ENCODE results near the gene DAGLB.

DNA sequence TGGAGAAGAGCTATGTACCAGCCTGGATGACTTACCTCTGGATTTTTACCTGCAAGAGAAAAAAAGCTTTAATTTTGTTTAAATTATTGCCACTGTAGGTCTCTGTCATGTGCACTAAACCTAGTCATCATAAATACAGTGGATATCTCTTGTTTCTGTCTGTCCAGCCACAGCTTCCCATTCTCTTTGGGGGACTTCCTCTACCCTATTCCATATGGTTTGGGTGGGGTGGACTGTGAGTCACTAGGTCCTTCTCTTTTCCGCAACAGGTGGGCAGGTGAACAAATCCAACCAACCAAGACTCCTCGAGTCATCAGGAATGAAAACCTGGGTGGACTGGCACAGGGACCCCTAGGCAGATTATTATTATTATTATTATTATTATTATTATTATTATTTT lies 88.0 kb downstream of the DAGLB start:
- TF ChIP-seq, protein P1, sequence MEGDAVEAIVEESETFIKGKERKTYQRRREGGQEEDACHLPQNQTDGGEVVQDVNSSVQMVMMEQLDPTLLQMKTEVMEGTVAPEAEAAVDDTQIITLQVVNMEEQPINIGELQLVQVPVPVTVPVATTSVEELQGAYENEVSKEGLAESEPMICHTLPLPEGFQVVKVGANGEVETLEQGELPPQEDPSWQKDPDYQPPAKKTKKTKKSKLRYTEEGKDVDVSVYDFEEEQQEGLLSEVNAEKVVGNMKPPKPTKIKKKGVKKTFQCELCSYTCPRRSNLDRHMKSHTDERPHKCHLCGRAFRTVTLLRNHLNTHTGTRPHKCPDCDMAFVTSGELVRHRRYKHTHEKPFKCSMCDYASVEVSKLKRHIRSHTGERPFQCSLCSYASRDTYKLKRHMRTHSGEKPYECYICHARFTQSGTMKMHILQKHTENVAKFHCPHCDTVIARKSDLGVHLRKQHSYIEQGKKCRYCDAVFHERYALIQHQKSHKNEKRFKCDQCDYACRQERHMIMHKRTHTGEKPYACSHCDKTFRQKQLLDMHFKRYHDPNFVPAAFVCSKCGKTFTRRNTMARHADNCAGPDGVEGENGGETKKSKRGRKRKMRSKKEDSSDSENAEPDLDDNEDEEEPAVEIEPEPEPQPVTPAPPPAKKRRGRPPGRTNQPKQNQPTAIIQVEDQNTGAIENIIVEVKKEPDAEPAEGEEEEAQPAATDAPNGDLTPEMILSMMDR (conservative IDR thresholded peaks at IDR 0.05; ENCODE audit: low read depth, low read length), result no peak
- TF ChIP-seq SMC3 (IDR thresholded peaks at IDR 0.05; ENCODE audit: low read depth, low read length), result no peak
- no peak for TF ChIP-seq RFX5 (IDR thresholded peaks at IDR 0.05; ENCODE audit: low read depth, low read length)
- TF ChIP-seq POLR2A (IDR thresholded peaks at IDR 0.05; ENCODE audit: low read depth, low read length), result no peak

Data from IMR-90 (cell line).